Neural cell (in vitro differentiated cells): ENCODE measurements around the gene TSPAN32.

Source experiments
- CTCF ChIP-seq: fragments of 450-650 bp; IDR thresholded peaks from 2 replicates; pipeline ENCODE4 v1.5.1; 2014; ENCODE audit warnings: antibody characterized with exemption, mild to moderate bottlenecking, moderate library complexity; ENCODE audit not compliant: poor library complexity, severe bottlenecking
- EZH2 ChIP-seq: fragments of 200-600, 300-800 bp; shearing (Covaris generic), sonication (generic); IDR thresholded peaks from 2 replicates; pipeline ENCODE4 v1.6.1; 2014; ENCODE audit warnings: antibody characterized with exemption, low read length, borderline replicate concordance, mild to moderate bottlenecking; ENCODE audit not compliant: insufficient read depth, poor library complexity, severe bottlenecking
- POLR2AphosphoS5 ChIP-seq: IDR thresholded peaks from 2 replicates; pipeline ENCODE4 v1.6.1; 2012
- RAD21 ChIP-seq: fragments of 450-650 bp; conservative IDR thresholded peaks from 2 replicates; pipeline ENCODE4 v1.6.1; 2014; ENCODE audit warnings: antibody characterized with exemption, mild to moderate bottlenecking, moderate library complexity
- REST ChIP-seq: IDR thresholded peaks from 2 replicates; pipeline ENCODE4 v1.6.1; 2012; ENCODE audit warnings: borderline replicate concordance
- TAF1 ChIP-seq: IDR thresholded peaks from 2 replicates; pipeline ENCODE4 v1.6.1; 2012; ENCODE audit warnings: low read depth

- no peak for TF ChIP-seq CTCF
- no peak for TF ChIP-seq REST
- TF ChIP-seq EZH2, result no peak
- no peak for TF ChIP-seq RAD21
- TF ChIP-seq TAF1, result no peak
- no peak for TF ChIP-seq POLR2AphosphoS5
These were observed 64.5 kb downstream of the TSPAN32 start for GRCh38 chr11:2366276-2366675.
